DND-41 (cell line): Measurements from ENCODE around the gene COA5.

ENCODE experiments used
- EZH2 ChIP-seq: IDR thresholded peaks from 3 replicates; pipeline ENCODE4 v1.6.1; 2012; ENCODE audit warnings: borderline replicate concordance, low read depth, mild to moderate bottlenecking, moderate library complexity, low read length, inconsistent platforms; ENCODE audit not compliant: severe bottlenecking
- TF ChIP-seq, protein P1 (sequence below): IDR thresholded peaks from 2 replicates; pipeline ENCODE4 v1.5.1; 2012; ENCODE audit warnings: borderline replicate concordance, low read length, moderate library complexity, mild to moderate bottlenecking; ENCODE audit not compliant: poor library complexity, severe bottlenecking; ENCODE audit errors: extremely low read depth

DNA sequence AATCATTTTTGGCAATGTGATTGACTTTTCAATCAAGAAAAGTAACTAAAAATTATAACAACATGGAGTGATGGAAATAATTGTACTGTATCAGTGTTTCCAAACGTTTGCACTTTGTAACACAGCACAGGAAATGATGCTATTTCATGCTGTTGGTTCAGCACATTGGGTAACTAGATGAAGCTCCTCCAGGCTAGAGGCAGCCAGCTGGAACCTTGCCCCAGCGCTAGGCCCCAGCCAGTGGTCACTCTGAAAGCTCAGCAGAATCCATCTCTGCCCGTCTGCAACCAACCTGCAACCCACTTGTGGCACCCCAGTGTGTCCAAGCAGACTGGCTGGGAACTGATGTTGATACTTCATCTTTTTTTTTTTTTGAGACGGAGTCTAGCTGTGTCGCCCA, 15.3 kb upstream of the COA5 start:
- TF ChIP-seq, protein P1, sequence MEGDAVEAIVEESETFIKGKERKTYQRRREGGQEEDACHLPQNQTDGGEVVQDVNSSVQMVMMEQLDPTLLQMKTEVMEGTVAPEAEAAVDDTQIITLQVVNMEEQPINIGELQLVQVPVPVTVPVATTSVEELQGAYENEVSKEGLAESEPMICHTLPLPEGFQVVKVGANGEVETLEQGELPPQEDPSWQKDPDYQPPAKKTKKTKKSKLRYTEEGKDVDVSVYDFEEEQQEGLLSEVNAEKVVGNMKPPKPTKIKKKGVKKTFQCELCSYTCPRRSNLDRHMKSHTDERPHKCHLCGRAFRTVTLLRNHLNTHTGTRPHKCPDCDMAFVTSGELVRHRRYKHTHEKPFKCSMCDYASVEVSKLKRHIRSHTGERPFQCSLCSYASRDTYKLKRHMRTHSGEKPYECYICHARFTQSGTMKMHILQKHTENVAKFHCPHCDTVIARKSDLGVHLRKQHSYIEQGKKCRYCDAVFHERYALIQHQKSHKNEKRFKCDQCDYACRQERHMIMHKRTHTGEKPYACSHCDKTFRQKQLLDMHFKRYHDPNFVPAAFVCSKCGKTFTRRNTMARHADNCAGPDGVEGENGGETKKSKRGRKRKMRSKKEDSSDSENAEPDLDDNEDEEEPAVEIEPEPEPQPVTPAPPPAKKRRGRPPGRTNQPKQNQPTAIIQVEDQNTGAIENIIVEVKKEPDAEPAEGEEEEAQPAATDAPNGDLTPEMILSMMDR, result no peak
- no peak for TF ChIP-seq EZH2
